ENCODE data around the gene FOXB1. TPM values are rescaled to one million over a fixed set of nuclear protein-coding genes. Genes with fewer than 3 reads are reported as not detected.

FOXB1 gene
- total RNA-seq, 1 experiment from 2014 or later = not detected

GRCh38 chr15:60006203-60006862 is 2.2 kb downstream of the FOXB1 start:
- Mint-ChIP-seq H3K36me3 (ENCODE audit: insufficient read depth, unreplicated experiment) (peaks cover 19% of the 10 kb centered on the region), H3K4me1 (ENCODE audit: low read depth, unreplicated experiment) (peaks cover 50% of the 10 kb centered on the region), H3K9me3 (ENCODE audit: low read depth, unreplicated experiment) (no peaks in the 10 kb centered on the region), H3K27me3 (ENCODE audit: unreplicated experiment) (peaks cover 65% of the 10 kb centered on the region), H3K4me3 (ENCODE audit: low read depth, unreplicated experiment) (peak overlapping the region; percentile 97), H3K27ac (ENCODE audit: unreplicated experiment) (peak overlapping the region; percentile 92)
- TF ChIP-seq CTCF (IDR thresholded peaks at IDR 0.05; ENCODE audit: unreplicated experiment) = no peak
- no TSS peak for BruUV-seq (replicated peaks)
- DNase-seq = peak; percentile 79
- intact Hi-C loops (cut with micrococcal nuclease; ENCODE audit: unreplicated experiment) = loop anchor here (5.0 kb wide), 3 partner anchors 71 to 121 kb away; no protein-coding TSS in a partner anchor
- CTCF ChIA-PET = interaction anchor here (0.6 to 1.4 kb wide), 8 partner anchors 12 to 470 kb away, joined by 3 to 6 read pairs (median 4); no protein-coding TSS in a partner anchor

DNA sequence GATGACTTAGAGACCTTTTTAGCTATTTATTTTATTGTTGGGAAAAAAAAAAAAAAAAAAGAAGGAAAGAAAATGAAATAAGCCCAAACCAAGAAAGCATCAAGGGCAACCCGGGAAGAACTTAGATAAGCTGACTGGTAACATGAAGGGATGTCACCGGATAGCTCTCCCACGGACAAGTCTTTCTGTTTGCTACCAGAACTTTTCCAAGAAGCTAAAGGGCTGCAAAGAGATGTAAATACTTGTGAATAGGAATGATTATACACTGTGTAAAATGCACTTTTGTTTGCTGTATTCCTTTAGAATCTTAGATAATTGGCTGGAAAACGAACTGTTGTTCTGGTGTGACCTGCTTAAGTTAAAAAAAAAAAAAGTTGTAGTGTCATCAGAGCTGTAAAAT is 2.8 kb downstream of the FOXB1 start:
- Mint-ChIP-seq H3K4me3 (ENCODE audit: low read depth, unreplicated experiment) (peak overlapping the region; percentile 97), H3K27me3 (ENCODE audit: unreplicated experiment) (peaks cover 60% of the 10 kb centered on the region), H3K36me3 (ENCODE audit: insufficient read depth, unreplicated experiment) (peaks cover 19% of the 10 kb centered on the region), H3K4me1 (ENCODE audit: low read depth, unreplicated experiment) (peaks cover 45% of the 10 kb centered on the region), H3K9me3 (ENCODE audit: low read depth, unreplicated experiment) (no peaks in the 10 kb centered on the region), H3K27ac (ENCODE audit: unreplicated experiment) (peak overlapping the region; percentile 92)
- BruUV-seq (replicated peaks) = no TSS peak
- no peak for DNase-seq
- intact Hi-C loops (cut with micrococcal nuclease; ENCODE audit: unreplicated experiment) = loop anchor here (5.0 kb wide), 3 partner anchors 70 to 120 kb away; no protein-coding TSS in a partner anchor
- no peak for TF ChIP-seq CTCF (IDR thresholded peaks at IDR 0.05; ENCODE audit: unreplicated experiment)
- CTCF ChIA-PET = interaction anchor here (0.6 to 1.4 kb wide), 8 partner anchors 13 to 469 kb away, joined by 3 to 4 read pairs (median 4); no protein-coding TSS in a partner anchor

GRCh38 chr15:60009124-60009960 is 5.2 kb downstream of the FOXB1 start:
- peaks cover 35% of the 10 kb centered on the region for H3K27me3 Mint-ChIP-seq (ENCODE audit: unreplicated experiment)
- CTCF ChIA-PET = interaction anchor here (0.7 to 1.1 kb wide), 3 partner anchors 15 to 317 kb away, joined by 3 read pairs; no protein-coding TSS in a partner anchor
- H3K4me3 Mint-ChIP-seq (ENCODE audit: low read depth, unreplicated experiment) = peak overlapping the region; percentile 29
- peak; percentile 34 for DNase-seq
- no peak for TF ChIP-seq CTCF (IDR thresholded peaks at IDR 0.05; ENCODE audit: unreplicated experiment)
- BruUV-seq (replicated peaks) = no TSS peak
- intact Hi-C loops (cut with micrococcal nuclease; ENCODE audit: unreplicated experiment) = loop anchor here (5.0 kb wide), 3 partner anchors 68 to 118 kb away; no protein-coding TSS in a partner anchor
- H3K36me3 Mint-ChIP-seq (ENCODE audit: insufficient read depth, unreplicated experiment) = peaks cover 19% of the 10 kb centered on the region
- peaks cover 42% of the 10 kb centered on the region for H3K4me1 Mint-ChIP-seq (ENCODE audit: low read depth, unreplicated experiment)
- peak overlapping the region; percentile 19 for H3K27ac Mint-ChIP-seq (ENCODE audit: unreplicated experiment)
- H3K9me3 Mint-ChIP-seq (ENCODE audit: low read depth, unreplicated experiment) = no peaks in the 10 kb centered on the region

DNA sequence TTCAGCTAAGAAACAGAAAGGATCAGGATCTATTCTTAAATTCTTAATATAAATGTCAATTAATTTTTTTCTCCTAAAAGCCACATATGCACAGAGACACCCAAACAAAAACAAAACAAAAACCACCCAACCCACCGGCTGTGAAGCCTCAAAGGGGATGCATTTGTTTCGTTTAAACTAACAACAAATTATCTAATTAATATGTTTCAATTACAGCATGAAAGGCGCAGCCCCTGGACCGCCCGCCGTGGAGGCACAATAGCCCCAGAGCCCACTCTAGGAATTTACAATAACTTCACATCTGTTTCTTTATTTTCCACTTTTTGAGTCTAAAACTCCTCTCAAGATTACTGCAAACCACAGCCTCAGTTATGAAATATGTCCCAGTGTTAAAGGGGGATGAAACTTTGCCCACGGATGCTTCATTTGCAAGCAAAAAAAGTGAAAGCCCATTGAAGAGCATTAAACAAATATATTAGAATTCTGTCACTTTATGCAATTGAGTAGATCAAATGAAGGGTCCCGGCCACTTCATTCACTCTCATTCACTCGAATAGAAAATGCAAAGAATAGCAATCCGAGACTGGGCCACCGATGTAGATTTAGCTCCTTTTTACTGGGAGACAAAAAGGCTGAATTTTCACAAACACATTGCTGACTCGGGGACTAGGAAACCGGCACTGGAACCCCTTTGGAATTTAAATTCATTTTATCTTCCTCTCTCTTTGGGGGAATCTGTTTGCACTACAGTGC is 6.0 kb downstream of the FOXB1 start:
- intact Hi-C loops (cut with micrococcal nuclease; ENCODE audit: unreplicated experiment) = loop anchor here (5.0 kb wide), 3 partner anchors 67 to 117 kb away; no protein-coding TSS in a partner anchor
- Mint-ChIP-seq H3K4me3 (ENCODE audit: low read depth, unreplicated experiment) (no peak overlapping the region), H3K27me3 (ENCODE audit: unreplicated experiment) (peaks cover 33% of the 10 kb centered on the region), H3K27ac (ENCODE audit: unreplicated experiment) (no peak overlapping the region), H3K4me1 (ENCODE audit: low read depth, unreplicated experiment) (peaks cover 42% of the 10 kb centered on the region), H3K9me3 (ENCODE audit: low read depth, unreplicated experiment) (no peaks in the 10 kb centered on the region), H3K36me3 (ENCODE audit: insufficient read depth, unreplicated experiment) (peaks cover 17% of the 10 kb centered on the region)
- no peak for TF ChIP-seq CTCF (IDR thresholded peaks at IDR 0.05; ENCODE audit: unreplicated experiment)
- CTCF ChIA-PET = interaction anchor here (1.1 kb wide), 1 partner anchor 14 kb away, joined by 3 read pairs; no protein-coding TSS in a partner anchor
- no TSS peak for BruUV-seq (replicated peaks)
- no peak for DNase-seq

Data from Calu3 (cell line).